Erythroblast (primary cell): ENCODE results near the gene CYTH3.

Experiments
- GATA1 ChIP-seq: IDR thresholded peaks from 2 replicates; pipeline ENCODE4 v1.6.1; 2011; ENCODE audit warnings: low read depth, mild to moderate bottlenecking, control low read depth, low read length, moderate library complexity
- POLR2A ChIP-seq: IDR thresholded peaks from 2 replicates; pipeline ENCODE4 v1.6.1; 2011; ENCODE audit warnings: mild to moderate bottlenecking, low read length

DNA sequence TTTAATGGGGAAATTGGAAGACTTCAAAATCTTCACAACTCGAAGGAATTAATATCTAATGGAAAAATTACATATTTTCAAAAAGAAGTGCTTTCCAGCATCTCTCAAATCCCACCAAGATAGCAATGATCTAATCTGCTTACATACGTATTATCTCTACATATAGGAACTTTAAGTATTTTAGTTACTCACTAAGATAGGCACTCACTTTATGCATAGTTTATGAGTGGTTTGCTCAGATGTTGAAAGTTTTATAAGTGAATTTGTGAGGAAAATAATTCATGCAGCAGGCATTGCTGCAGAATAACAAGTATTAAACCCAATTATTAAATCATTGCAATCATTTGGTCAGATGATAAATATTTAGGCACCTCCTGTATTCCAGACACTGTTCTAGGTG is 2.3 kb upstream of the CYTH3 start:
- TF ChIP-seq POLR2A (no peak), GATA1 (no peak)
